HG02588 (cell line): Measurements from ENCODE around the gene GAB1.

Source experiments
- ATAC-seq: cut with Tn5 transposase; IDR thresholded peaks from one replicate; pipeline ENCODE4 v1.9.1; 2021; ENCODE audit warnings: mild to moderate bottlenecking, moderate library complexity; ENCODE audit not compliant: unreplicated experiment

GAB1 gene

GRCh38 chr4:143383005-143383574 is 46.4 kb downstream of the GAB1 start:
- no peak for ATAC-seq

GRCh38 chr4:143384381-143384994 is 47.8 kb downstream of the GAB1 start:
- no peak for ATAC-seq

GRCh38 chr4:143386812-143387211 is 50.1 kb downstream of the GAB1 start:
- ATAC-seq = no peak

- ATAC-seq = no peak
Measured at GRCh38 chr4:143389579-143390195, 53.0 kb downstream of the GAB1 start.

GRCh38 chr4:143390764-143391163 is 54.1 kb downstream of the GAB1 start:
- no peak for ATAC-seq

GRCh38 chr4:143391261-143391660 is 54.6 kb downstream of the GAB1 start:
- ATAC-seq = no peak

GRCh38 chr4:143391895-143392294 is 55.2 kb downstream of the GAB1 start:
- no peak for ATAC-seq

GRCh38 chr4:143393195-143393594 is 56.5 kb downstream of the GAB1 start:
- no peak for ATAC-seq

- no peak for ATAC-seq
Measured at GRCh38 chr4:143394739-143395453, 58.2 kb downstream of the GAB1 start.

- no peak for ATAC-seq
Measured at GRCh38 chr4:143396695-143397094, 60.0 kb downstream of the GAB1 start.

- no peak for ATAC-seq
Measured at GRCh38 chr4:143397335-143397734, 60.7 kb downstream of the GAB1 start.

- no peak for ATAC-seq
Measured at GRCh38 chr4:143397887-143398286, 61.2 kb downstream of the GAB1 start.

GRCh38 chr4:143399113-143399949 is 62.7 kb downstream of the GAB1 start:
- peak; percentile 43 for ATAC-seq

GRCh38 chr4:143400082-143400481 is 63.4 kb downstream of the GAB1 start:
- no peak for ATAC-seq

GRCh38 chr4:143402776-143403552 is 66.3 kb downstream of the GAB1 start:
- peak; percentile 49 for ATAC-seq

- no peak for ATAC-seq
Measured at GRCh38 chr4:143403553-143403820, 66.8 kb downstream of the GAB1 start.

- peak; percentile 91 for ATAC-seq
Measured at GRCh38 chr4:143404555-143404954, 67.9 kb downstream of the GAB1 start.

- no peak for ATAC-seq
Measured at GRCh38 chr4:143405075-143405730, 68.5 kb downstream of the GAB1 start.

GRCh38 chr4:143406523-143406922 is 69.8 kb downstream of the GAB1 start:
- no peak for ATAC-seq

- ATAC-seq = no peak
Measured at GRCh38 chr4:143407474-143407873, 70.8 kb downstream of the GAB1 start.
